GM12892 (cell line): ENCODE data around the gene DCAF7.

Experiments
- DNase-seq: peaks from one replicate; pipeline ENCODE4 v3.0.0; 2011; ENCODE audit not compliant: insufficient read length
- FAIRE-seq: peaks from 2 replicates; lab custom pipeline; 2011; peaks lifted over from hg19 to GRCh38; lab: Jason Lieb, UNC
- POLR2A ChIP-seq: IDR thresholded peaks from 2 replicates; pipeline ENCODE4 v1.6.1; 2011; ENCODE audit warnings: low read depth, low read length, control low read depth
- POLR2AphosphoS5 ChIP-seq: IDR thresholded peaks from 2 replicates; pipeline ENCODE4 v1.6.1; 2011; ENCODE audit warnings: low read depth, low read length, control low read depth
- TAF1 ChIP-seq: IDR thresholded peaks from 2 replicates; pipeline ENCODE4 v1.6.1; 2011; ENCODE audit warnings: low read depth, mild to moderate bottlenecking, control low read depth, low read length, borderline replicate concordance

Gene DCAF7

GRCh38 chr17:63578027-63578768, 27.9 kb downstream of the DCAF7 start:
- TF ChIP-seq POLR2A (no peak), TAF1 (no peak), POLR2AphosphoS5 (no peak)
- DNase-seq = no peak
- FAIRE-seq = no peak

GRCh38 chr17:63578769-63579111, 28.5 kb downstream of the DCAF7 start:
- FAIRE-seq = no peak
- TF ChIP-seq POLR2AphosphoS5 (no peak), TAF1 (no peak), POLR2A (no peak)
- no peak for DNase-seq

- no peak for TF ChIP-seq TAF1
- FAIRE-seq (no peak), DNase-seq (no peak)
Measured at GRCh38 chr17:63579633-63580032, 29.4 kb downstream of the DCAF7 start.

DNA sequence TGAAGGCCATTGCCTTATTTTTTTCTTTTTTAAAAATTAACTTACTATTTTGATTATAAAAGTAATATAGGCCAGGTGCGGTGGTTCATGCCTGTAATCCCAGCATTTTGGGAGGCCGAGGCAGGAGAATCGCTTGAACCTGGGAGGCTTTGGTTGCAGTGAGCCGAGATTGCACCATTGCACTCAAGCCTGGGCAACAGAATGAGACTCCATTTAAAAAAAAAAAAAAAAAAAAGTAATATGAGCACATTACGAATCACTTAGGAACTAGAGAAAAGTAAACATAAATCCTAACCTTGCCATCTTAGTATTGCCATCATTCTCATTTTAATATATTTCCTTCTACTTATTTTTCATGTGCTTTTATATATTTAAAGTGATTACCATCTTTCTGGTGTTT, 37.5 kb downstream of the DCAF7 start:
- DNase-seq = no peak
- no peak for TF ChIP-seq POLR2AphosphoS5
- no peak for TF ChIP-seq POLR2A
- no peak for TF ChIP-seq TAF1
- no peak for FAIRE-seq

GRCh38 chr17:63588797-63589196, 38.5 kb downstream of the DCAF7 start:
- FAIRE-seq (no peak), DNase-seq (no peak)
- no peak for TF ChIP-seq POLR2A
- no peak for TF ChIP-seq POLR2AphosphoS5

DNA sequence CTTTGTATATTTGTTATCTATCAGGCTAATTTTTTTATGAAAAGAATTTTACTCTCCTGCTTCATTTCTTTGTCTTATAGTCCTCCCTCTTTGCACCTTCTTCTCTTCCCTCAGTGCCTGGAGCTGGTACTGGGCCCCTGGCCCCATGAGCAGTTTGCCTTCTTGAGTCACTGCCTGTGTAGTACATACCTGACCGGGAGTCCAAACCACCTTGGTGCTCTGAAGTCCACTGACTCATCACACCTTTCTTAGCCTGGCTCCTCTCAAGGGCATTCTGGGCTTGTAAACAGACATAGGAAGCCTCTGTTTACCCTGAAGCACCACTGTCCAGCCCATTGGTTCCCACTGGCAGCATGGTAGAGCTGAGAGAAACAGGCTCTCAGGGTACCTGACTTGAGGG, 39.4 kb downstream of the DCAF7 start:
- DNase-seq (no peak), FAIRE-seq (no peak)
- no peak for TF ChIP-seq TAF1
- TF ChIP-seq POLR2AphosphoS5 = no peak
- no peak for TF ChIP-seq POLR2A

DNA sequence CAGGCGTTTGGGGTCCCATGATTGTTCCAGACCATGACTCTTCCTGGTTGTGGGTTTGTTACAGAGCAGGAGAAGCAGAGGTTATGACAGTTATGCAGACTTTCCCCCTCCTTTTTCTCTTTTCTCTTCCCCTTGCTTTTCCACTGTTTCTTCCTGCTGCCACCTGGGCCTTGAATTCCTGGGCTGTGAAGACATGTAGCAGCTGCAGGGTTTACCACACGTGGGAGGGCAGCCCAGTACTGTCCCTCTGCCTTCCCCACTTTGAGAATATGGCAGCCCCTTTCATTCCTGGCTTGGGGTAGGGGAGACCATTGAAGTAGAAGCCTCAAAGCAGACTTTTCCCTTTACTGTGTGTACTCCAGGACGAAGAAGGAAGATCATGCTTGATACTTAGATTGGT, 42.5 kb downstream of the DCAF7 start:
- FAIRE-seq (no peak), DNase-seq (no peak)
- TF ChIP-seq POLR2AphosphoS5 = no peak
- TF ChIP-seq POLR2A = no peak
- TF ChIP-seq TAF1 = no peak

GRCh38 chr17:63595132-63595531, 44.9 kb downstream of the DCAF7 start:
- FAIRE-seq = no peak
- DNase-seq = no peak
- TF ChIP-seq TAF1 (no peak), POLR2A (no peak), POLR2AphosphoS5 (no peak)

DNA sequence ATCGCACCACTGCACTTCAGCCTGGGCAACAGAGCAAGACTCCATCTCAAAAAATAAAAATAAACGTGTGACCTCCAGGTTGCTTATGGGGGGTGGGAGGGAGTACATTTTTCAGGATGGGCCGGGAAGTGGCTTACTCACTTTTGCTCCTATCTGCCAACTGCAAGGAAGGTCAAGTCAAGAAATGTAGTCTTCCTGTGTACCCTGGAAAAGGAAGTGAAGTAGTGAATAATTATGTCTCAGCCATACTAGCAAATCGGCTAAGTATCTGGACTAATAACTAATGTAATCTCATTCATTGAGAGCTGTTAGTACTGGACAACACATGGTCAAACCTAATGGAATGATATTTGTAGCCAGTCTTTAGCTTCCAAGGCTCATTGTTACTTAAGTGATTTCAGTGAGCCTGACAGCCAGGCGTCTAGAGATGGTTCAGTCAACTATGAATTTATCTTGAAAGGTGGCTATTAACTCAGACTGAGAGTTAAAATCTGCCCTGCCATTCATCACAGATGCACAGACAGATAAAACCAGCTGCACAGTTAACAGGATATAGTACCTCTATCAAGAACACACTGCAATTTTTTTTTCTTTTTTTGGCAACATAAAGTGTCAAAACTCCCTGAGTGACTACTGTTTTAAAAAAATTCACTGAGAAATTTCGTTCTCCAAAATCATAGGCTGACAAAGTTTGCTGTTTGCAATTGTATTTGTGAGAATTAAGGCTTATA, 46.7 kb downstream of the DCAF7 start:
- no peak for TF ChIP-seq POLR2AphosphoS5
- TF ChIP-seq TAF1 = no peak
- no peak for TF ChIP-seq POLR2A
- no peak for DNase-seq
- FAIRE-seq = no peak

DNA sequence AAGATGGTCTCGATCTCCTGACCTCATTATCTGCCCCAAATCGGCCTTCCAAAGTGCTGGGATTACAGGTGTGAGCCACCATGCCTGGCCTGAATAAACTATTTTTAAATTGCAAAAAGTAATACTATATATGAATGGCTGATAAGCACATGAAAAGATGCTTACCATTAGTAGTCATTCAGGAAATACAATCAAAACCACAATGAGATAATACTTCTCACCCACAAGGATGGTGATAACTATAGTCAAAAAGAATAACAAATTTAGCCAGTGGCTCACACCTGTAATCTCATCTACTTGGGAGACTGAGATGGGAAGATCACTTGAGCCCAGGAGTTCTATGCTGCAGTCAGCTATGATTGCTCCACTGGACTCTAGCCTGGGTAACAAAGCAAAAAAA, 48.0 kb downstream of the DCAF7 start:
- FAIRE-seq = no peak
- no peak for TF ChIP-seq TAF1
- TF ChIP-seq POLR2A = no peak
- no peak for TF ChIP-seq POLR2AphosphoS5
- DNase-seq = no peak

- TF ChIP-seq POLR2AphosphoS5 (peak; percentile 71), TAF1 (peak; percentile 91), POLR2A (no peak; the same call in none of the 2 replicates)
- DNase-seq (peak; percentile 73), FAIRE-seq (peak; percentile 83)
Measured at GRCh38 chr17:63600569-63601438, 50.5 kb downstream of the DCAF7 start, which contains the start of gene TACO1. TACO1 (plus strand) TSS chr17:63600895; CDS start chr17:63601084, 189 bp downstream.

GRCh38 chr17:63601439-63602371, 51.4 kb downstream of the DCAF7 start:
- TF ChIP-seq TAF1 (no peak), POLR2AphosphoS5 (no peak), POLR2A (no peak)
- FAIRE-seq = no peak
- no peak for DNase-seq
